HUES48 (cell line): ENCODE measurements around the gene CERS3.

Experiments used
- H3K27ac ChIP-seq: one replicate; pipeline ENCODE4 v1.7.0; 2013; ENCODE audit warnings: low read depth, low read length, inconsistent platforms
- H3K27me3 ChIP-seq: 2 replicates; pipeline ENCODE4 v1.6.1; 2013; ENCODE audit warnings: mild to moderate bottlenecking, low read length; ENCODE audit not compliant: control insufficient read depth, insufficient read depth
- H3K36me3 ChIP-seq: 2 replicates; pipeline ENCODE4 v1.6.1; 2013; ENCODE audit warnings: low read length; ENCODE audit not compliant: control insufficient read depth, insufficient read depth
- H3K4me1 ChIP-seq: 2 replicates; pipeline ENCODE4 v1.6.1; 2013; ENCODE audit warnings: mild to moderate bottlenecking, low read length; ENCODE audit not compliant: control insufficient read depth, insufficient read depth
- H3K4me3 ChIP-seq: 2 replicates; pipeline ENCODE4 v1.5.1; 2013; ENCODE audit warnings: mild to moderate bottlenecking, low read depth, low read length
- H3K9ac ChIP-seq: 2 replicates; pipeline ENCODE4 v1.6.1; 2013; ENCODE audit warnings: mild to moderate bottlenecking, low read depth, low read length, moderate library complexity
- H3K9me3 ChIP-seq: 2 replicates; pipeline ENCODE4 v1.6.1; 2013; ENCODE audit warnings: low read length; ENCODE audit not compliant: control insufficient read depth, insufficient read depth

The CERS3 gene

GRCh38 chr15:100437261-100437660 lies 91.5 kb downstream of the CERS3 start:
- no peak overlapping the region for H3K4me3 ChIP-seq
- H3K27ac ChIP-seq = no peak overlapping the region
- no peaks in the 10 kb centered on the region for H3K4me1 ChIP-seq
- H3K9me3 ChIP-seq = peaks cover 14% of the 10 kb centered on the region; the same call in 1 of the 2 replicates
- no peaks in the 10 kb centered on the region for H3K36me3 ChIP-seq
- no peak overlapping the region for H3K9ac ChIP-seq
- no peaks in the 10 kb centered on the region for H3K27me3 ChIP-seq

GRCh38 chr15:100434561-100434960 lies 94.2 kb downstream of the CERS3 start:
- Histone ChIP-seq H3K27me3 (no peaks in the 10 kb centered on the region), H3K9ac (no peak overlapping the region), H3K4me1 (no peaks in the 10 kb centered on the region), H3K36me3 (no peaks in the 10 kb centered on the region), H3K9me3 (peaks cover 8% of the 10 kb centered on the region; the same call in 1 of the 2 replicates), H3K4me3 (no peak overlapping the region), H3K27ac (no peak overlapping the region)

- Histone ChIP-seq H3K4me1 (no peaks in the 10 kb centered on the region), H3K9ac (no peak overlapping the region), H3K4me3 (no peak overlapping the region), H3K36me3 (no peaks in the 10 kb centered on the region), H3K9me3 (peaks cover 4% of the 10 kb centered on the region; the same call in 1 of the 2 replicates), H3K27ac (no peak overlapping the region), H3K27me3 (no peaks in the 10 kb centered on the region)
Observed at GRCh38 chr15:100434038-100434437, 94.7 kb downstream of the CERS3 start.

GRCh38 chr15:100433304-100433703 lies 95.4 kb downstream of the CERS3 start:
- no peaks in the 10 kb centered on the region for H3K36me3 ChIP-seq
- H3K4me3 ChIP-seq = no peak overlapping the region
- no peak overlapping the region for H3K27ac ChIP-seq
- H3K4me1 ChIP-seq = no peaks in the 10 kb centered on the region
- no peak overlapping the region for H3K9ac ChIP-seq
- peaks cover 4% of the 10 kb centered on the region; the same call in 1 of the 2 replicates for H3K9me3 ChIP-seq
- H3K27me3 ChIP-seq = no peaks in the 10 kb centered on the region

- H3K27ac ChIP-seq = no peak overlapping the region
- peaks cover 2% of the 10 kb centered on the region; the same call in 1 of the 2 replicates for H3K9me3 ChIP-seq
- no peak overlapping the region for H3K4me3 ChIP-seq
- no peak overlapping the region for H3K9ac ChIP-seq
- H3K36me3 ChIP-seq = no peaks in the 10 kb centered on the region
- no peaks in the 10 kb centered on the region for H3K27me3 ChIP-seq
- no peaks in the 10 kb centered on the region for H3K4me1 ChIP-seq
Observed at GRCh38 chr15:100430411-100430810, 98.3 kb downstream of the CERS3 start.

- H3K9me3 ChIP-seq = peaks cover 11% of the 10 kb centered on the region
- H3K4me3 ChIP-seq = no peak overlapping the region
- H3K4me1 ChIP-seq = no peaks in the 10 kb centered on the region
- H3K27me3 ChIP-seq = no peaks in the 10 kb centered on the region
- H3K36me3 ChIP-seq = no peaks in the 10 kb centered on the region
- no peak overlapping the region for H3K9ac ChIP-seq
- H3K27ac ChIP-seq = no peak overlapping the region
Observed at GRCh38 chr15:100429116-100429728, 99.5 kb downstream of the CERS3 start.

- H3K9me3 ChIP-seq = peaks cover 19% of the 10 kb centered on the region
- no peaks in the 10 kb centered on the region for H3K36me3 ChIP-seq
- no peak overlapping the region for H3K4me3 ChIP-seq
- H3K4me1 ChIP-seq = no peaks in the 10 kb centered on the region
- H3K9ac ChIP-seq = no peak overlapping the region
- no peak overlapping the region for H3K27ac ChIP-seq
- H3K27me3 ChIP-seq = no peaks in the 10 kb centered on the region
Observed at GRCh38 chr15:100426937-100427336, 101.8 kb downstream of the CERS3 start.

- Histone ChIP-seq H3K4me3 (no peak overlapping the region), H3K27me3 (no peaks in the 10 kb centered on the region), H3K27ac (no peak overlapping the region), H3K36me3 (no peaks in the 10 kb centered on the region), H3K9ac (no peak overlapping the region), H3K9me3 (peaks cover 18% of the 10 kb centered on the region), H3K4me1 (no peaks in the 10 kb centered on the region)
Observed at GRCh38 chr15:100405179-100405578, 123.6 kb downstream of the CERS3 start.

GRCh38 chr15:100400996-100401395 lies 127.8 kb downstream of the CERS3 start:
- H3K4me1 ChIP-seq = no peaks in the 10 kb centered on the region
- H3K27ac ChIP-seq = no peak overlapping the region
- no peaks in the 10 kb centered on the region for H3K36me3 ChIP-seq
- H3K9ac ChIP-seq = no peak overlapping the region
- H3K9me3 ChIP-seq = 0 out of 2 replicates have a peak, but pooled peaks cover 2% of the 10 kb centered on the region
- no peak overlapping the region for H3K4me3 ChIP-seq
- H3K27me3 ChIP-seq = no peaks in the 10 kb centered on the region

- Histone ChIP-seq H3K27ac (no peak overlapping the region), H3K9me3 (peaks cover 1% of the 10 kb centered on the region), H3K27me3 (no peaks in the 10 kb centered on the region), H3K36me3 (no peaks in the 10 kb centered on the region), H3K4me1 (no peaks in the 10 kb centered on the region), H3K9ac (no peak overlapping the region), H3K4me3 (no peak overlapping the region)
Observed at GRCh38 chr15:100394736-100395440, 133.9 kb downstream of the CERS3 start.

GRCh38 chr15:100393008-100393407 lies 135.7 kb downstream of the CERS3 start:
- Histone ChIP-seq H3K27ac (no peak overlapping the region), H3K9ac (no peak overlapping the region), H3K4me3 (no peak overlapping the region), H3K4me1 (no peaks in the 10 kb centered on the region), H3K27me3 (no peaks in the 10 kb centered on the region), H3K36me3 (no peaks in the 10 kb centered on the region), H3K9me3 (peaks cover 12% of the 10 kb centered on the region)
